ENCODE measurements around the gene CEP78. TPM values are rescaled to one million over a fixed set of nuclear protein-coding genes. Genes with fewer than 3 reads are reported as not detected.

CEP78 gene
- 10 to 100 TPM; 10.5 to 12.1 TPM for total RNA-seq
- 18.6 TPM for polyA plus RNA-seq (2013, experiment 1 of 2)
- polyA plus RNA-seq (2013, experiment 2 of 2), result 22.7 TPM
- total RNA-seq, result 16.1 to 117 (median 56.0) reads per million in 172 experiments

DNA sequence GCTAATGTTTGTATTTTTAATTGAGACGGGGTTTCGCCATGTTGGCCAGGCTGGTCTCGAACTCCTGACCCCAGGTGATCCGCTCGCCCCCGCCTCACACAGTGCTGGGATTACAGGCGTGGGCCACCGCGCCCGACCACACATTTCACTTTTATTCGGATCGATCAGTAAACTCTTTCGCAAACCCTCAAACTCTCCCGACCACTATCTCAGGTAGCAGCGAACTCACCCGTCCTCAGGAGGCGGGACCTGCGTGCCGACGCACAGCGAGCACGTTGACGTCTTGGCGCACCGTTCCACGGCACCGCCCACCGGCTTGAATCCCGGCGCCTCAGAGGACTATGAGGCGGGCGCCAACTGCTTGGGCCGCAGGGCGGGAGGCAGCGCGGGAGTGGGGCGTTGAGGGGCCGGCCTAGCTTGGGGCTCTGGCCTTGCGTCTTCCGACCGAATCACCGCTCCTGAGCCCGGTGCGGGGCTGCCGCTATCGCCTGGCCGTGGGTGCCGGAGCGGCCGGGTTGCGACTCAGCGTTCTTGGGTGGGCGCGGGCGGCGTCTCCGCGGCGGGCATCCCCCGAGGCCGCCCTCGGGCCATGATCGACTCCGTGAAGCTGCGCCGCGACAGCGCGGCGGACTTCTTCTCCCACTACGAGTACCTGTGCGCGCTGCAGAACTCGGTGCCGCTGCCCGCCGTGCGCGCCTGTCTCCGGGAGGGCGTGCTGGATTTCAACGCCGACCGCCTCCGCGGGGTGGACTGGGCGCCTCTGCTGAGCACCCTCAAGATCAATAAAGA, at the start of gene CEP78:
Gene CEP78, plus strand, starts transcription at position 314 of the 789 bp plus-strand sequence. Its CDS starts 276 bp downstream, at position 590.
- ATAC-seq (ENCODE audit: poor library complexity), result peak; percentile 99
- POLR2A ChIA-PET, result interaction anchor here (0.6 to 1.6 kb wide), 8 partner anchors 9 to 1336 kb away, joined by 3 to 7 read pairs (median 4); partner anchors contain the start of gene PSAT1
- intact Hi-C loops (cut with DNase I, micrococcal nuclease), result loop anchor here in 1 of 2 experiments (2.0 to 5.0 kb wide), 2 partner anchors 61 to 1059 kb away; partner anchors contain the start of genes PSAT1 and VPS13A
- peak; percentile 73 to 94 (median 82) for DNase-seq
- Histone ChIP-seq H3K4me1 (ENCODE audit: insufficient read depth, low read length) (peaks cover 30% of the 10 kb centered on the region), H3K4me3 (ENCODE audit: low read length) (peak within 1 kb of the TSS; percentile 75), H3K9me3 (ENCODE audit: control insufficient read depth in 1 of 2, insufficient read depth in 1 of 2, low read length in 2 of 2) (no peaks in the 10 kb centered on the region), H3K36me3 (ENCODE audit: insufficient read depth, low read length) (peaks cover 7% of the 10 kb centered on the region), H3K27ac (ENCODE audit: low read depth in 1 of 2, low read length in 2 of 2) (peak within 1 kb of the TSS; percentile 18 to 72), H3K27me3 (ENCODE audit: control insufficient read depth in 1 of 2, insufficient read depth in 2 of 2, low read length in 2 of 2) (no peaks in the 10 kb centered on the region)
- H3K4me3 Mint-ChIP-seq, result no peak within 1 kb of the TSS
- H3K27me3 Mint-ChIP-seq, result no peaks in the 10 kb centered on the region
- CTCF ChIA-PET, result interaction anchor here (0.6 kb wide), 1 partner anchor 219 kb away, joined by 3 read pairs; no protein-coding TSS in a partner anchor
- peak within 1 kb of the TSS; percentile 90 for H3K27ac Mint-ChIP-seq
- H3K4me1 Mint-ChIP-seq (ENCODE audit: low read depth), result peaks cover 39% of the 10 kb centered on the region
- TF ChIP-seq CTCF (IDR thresholded peaks at IDR 0.05), result no peak
- no peaks in the 10 kb centered on the region for H3K9me3 Mint-ChIP-seq
- peaks cover 14% of the 10 kb centered on the region for H3K36me3 Mint-ChIP-seq (ENCODE audit: low read depth)

DNA sequence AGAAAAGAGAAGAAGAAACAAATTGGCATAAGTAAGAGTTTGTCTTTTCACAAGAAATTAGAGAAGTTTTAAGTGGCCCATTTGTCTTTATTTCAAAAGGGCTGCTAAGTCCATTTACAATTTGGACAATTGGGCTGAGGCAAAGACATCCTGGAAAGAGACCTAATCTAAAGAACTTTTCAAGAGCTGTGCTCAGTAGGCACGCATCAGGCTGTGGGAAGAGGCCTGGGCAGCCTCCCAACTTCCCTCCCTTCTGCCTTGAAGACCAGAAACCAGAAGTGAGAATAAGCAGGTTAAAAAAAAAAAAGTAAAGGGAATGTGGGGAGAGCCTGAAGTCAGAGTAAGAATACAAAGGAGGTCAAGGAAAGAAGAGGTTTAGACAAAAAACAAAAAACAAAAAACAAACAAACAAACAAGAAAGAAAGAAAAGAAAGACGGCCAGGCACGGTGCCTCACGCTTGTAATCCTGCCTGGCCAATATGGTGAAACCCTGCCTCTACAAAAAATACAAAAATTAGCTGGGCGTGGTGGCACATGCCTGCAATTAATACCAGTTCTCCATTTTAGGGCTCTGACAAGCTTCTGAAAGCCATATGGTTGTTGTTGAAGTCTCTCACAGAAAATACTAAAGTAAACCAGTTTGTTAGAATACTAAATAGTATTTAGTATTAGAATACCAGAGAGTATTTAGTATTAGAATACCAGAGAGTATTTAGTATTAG, 48.0 kb upstream of the CEP78 start:
- H3K4me1 ChIP-seq (ENCODE audit: insufficient read depth, low read length), result no peaks in the 10 kb centered on the region
- Mint-ChIP-seq H3K27ac (no peak overlapping the region), H3K9me3 (no peaks in the 10 kb centered on the region), H3K4me1 (ENCODE audit: low read depth) (no peaks in the 10 kb centered on the region), H3K27me3 (no peaks in the 10 kb centered on the region), H3K4me3 (no peak overlapping the region), H3K36me3 (ENCODE audit: low read depth) (no peaks in the 10 kb centered on the region)
- no peak for DNase-seq
- ChIA-PET CTCF (no interaction called here), POLR2A (no interaction called here)
- no peaks in the 10 kb centered on the region for H3K36me3 ChIP-seq (ENCODE audit: insufficient read depth, low read length)
- intact Hi-C loops (cut with DNase I, micrococcal nuclease), result no loop called here
- TF ChIP-seq CTCF (IDR thresholded peaks at IDR 0.05), result no peak
- no peak overlapping the region for H3K27ac ChIP-seq (ENCODE audit: low read depth in 1 of 2, low read length in 2 of 2)
- no peak overlapping the region for H3K4me3 ChIP-seq (ENCODE audit: low read length)
- no peaks in the 10 kb centered on the region for H3K27me3 ChIP-seq (ENCODE audit: control insufficient read depth in 1 of 2, insufficient read depth in 2 of 2, low read length in 2 of 2)
- ATAC-seq (ENCODE audit: poor library complexity), result no peak
- H3K9me3 ChIP-seq (ENCODE audit: control insufficient read depth in 1 of 2, insufficient read depth in 1 of 2, low read length in 2 of 2), result no peaks in the 10 kb centered on the region

DNA sequence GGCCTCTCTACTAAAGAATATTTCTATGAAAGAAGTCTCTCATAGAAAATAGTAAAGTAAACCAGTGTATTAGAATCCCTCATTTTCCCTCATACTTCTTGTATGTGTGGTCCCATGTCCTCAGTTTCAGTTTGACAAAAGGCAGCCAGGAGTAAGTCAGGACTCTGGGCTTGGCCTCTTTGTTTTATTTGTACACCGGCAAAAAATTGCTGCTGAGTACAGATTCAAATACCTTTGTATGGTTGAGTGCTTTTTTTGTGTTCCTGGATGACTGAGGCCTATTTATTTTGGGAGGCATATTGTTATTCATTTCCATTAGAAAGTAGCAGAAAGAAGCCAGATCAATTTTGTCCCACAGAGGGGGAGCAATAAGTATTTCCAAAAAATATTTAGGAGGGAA, 47.3 kb upstream of the CEP78 start:
- H3K4me3 ChIP-seq (ENCODE audit: low read length), result no peak overlapping the region
- CTCF ChIA-PET, result no interaction called here
- H3K9me3 Mint-ChIP-seq, result no peaks in the 10 kb centered on the region
- H3K4me1 ChIP-seq (ENCODE audit: insufficient read depth, low read length), result no peaks in the 10 kb centered on the region
- H3K36me3 ChIP-seq (ENCODE audit: insufficient read depth, low read length), result no peaks in the 10 kb centered on the region
- no peaks in the 10 kb centered on the region for H3K27me3 ChIP-seq (ENCODE audit: control insufficient read depth in 1 of 2, insufficient read depth in 2 of 2, low read length in 2 of 2)
- H3K27ac Mint-ChIP-seq, result no peak overlapping the region
- H3K27ac ChIP-seq (ENCODE audit: low read depth in 1 of 2, low read length in 2 of 2), result no peak overlapping the region
- H3K4me1 Mint-ChIP-seq (ENCODE audit: low read depth), result no peaks in the 10 kb centered on the region
- H3K4me3 Mint-ChIP-seq, result no peak overlapping the region
- DNase-seq (no peak), ATAC-seq (ENCODE audit: poor library complexity) (no peak)
- no peaks in the 10 kb centered on the region for H3K36me3 Mint-ChIP-seq (ENCODE audit: low read depth)
- no peaks in the 10 kb centered on the region for H3K27me3 Mint-ChIP-seq
- H3K9me3 ChIP-seq (ENCODE audit: control insufficient read depth in 1 of 2, insufficient read depth in 1 of 2, low read length in 2 of 2), result no peaks in the 10 kb centered on the region
- TF ChIP-seq CTCF (IDR thresholded peaks at IDR 0.05), result no peak
- intact Hi-C loops (cut with DNase I, micrococcal nuclease), result no loop called here
- POLR2A ChIA-PET, result no interaction called here
